Measurements from ENCODE around the gene MAVS.
"Not testable (repeated sequence)": the region's sequence is repeated elsewhere in the genome, so short reads cannot be mapped to it uniquely, and the experiment has no call there.

The MAVS gene

GRCh38 chr20:3904857-3905256 lies 58.2 kb downstream of the MAVS start:
- H3K4me3 ChIP-seq (ENCODE audit: control insufficient read depth, low read depth, low read length), result no peak overlapping the region
- TF ChIP-seq CTCF (IDR thresholded peaks at IDR 0.05; ENCODE audit: control insufficient read depth, insufficient read depth, low read depth, low read length, missing control alignments), result no peak
- DNase-seq (ENCODE audit: low read depth), result no peak

GRCh38 chr20:3906744-3907721 lies 60.4 kb downstream of the MAVS start:
- not testable (repeated sequence) for H3K4me3 ChIP-seq (ENCODE audit: control insufficient read depth, low read depth, low read length); DNase-seq (ENCODE audit: low read depth)

- DNase-seq (ENCODE audit: low read depth), result no peak
- H3K4me3 ChIP-seq (ENCODE audit: control insufficient read depth, low read depth, low read length), result no peak overlapping the region
- TF ChIP-seq CTCF (IDR thresholded peaks at IDR 0.05; ENCODE audit: control insufficient read depth, insufficient read depth, low read depth, low read length, missing control alignments), result no peak
Measured at GRCh38 chr20:3908667-3909066, 62.0 kb downstream of the MAVS start.

GRCh38 chr20:3909952-3910366 lies 63.3 kb downstream of the MAVS start:
- no peak for DNase-seq (ENCODE audit: low read depth)
- no peak for TF ChIP-seq CTCF (IDR thresholded peaks at IDR 0.05; ENCODE audit: control insufficient read depth, insufficient read depth, low read depth, low read length, missing control alignments)
- no peak overlapping the region for H3K4me3 ChIP-seq (ENCODE audit: control insufficient read depth, low read depth, low read length)

- DNase-seq (ENCODE audit: low read depth), result no peak
- TF ChIP-seq CTCF (IDR thresholded peaks at IDR 0.05; ENCODE audit: control insufficient read depth, insufficient read depth, low read depth, low read length, missing control alignments), result no peak
- H3K4me3 ChIP-seq (ENCODE audit: control insufficient read depth, low read depth, low read length), result no peak overlapping the region
Measured at GRCh38 chr20:3910853-3911252, 64.2 kb downstream of the MAVS start.

- no peak overlapping the region for H3K4me3 ChIP-seq (ENCODE audit: control insufficient read depth, low read depth, low read length)
- DNase-seq (ENCODE audit: low read depth), result no peak
- TF ChIP-seq CTCF (IDR thresholded peaks at IDR 0.05; ENCODE audit: control insufficient read depth, insufficient read depth, low read depth, low read length, missing control alignments), result no peak
Measured at GRCh38 chr20:3911956-3912355, 65.3 kb downstream of the MAVS start.

GRCh38 chr20:3914446-3914845 lies 67.8 kb downstream of the MAVS start:
- DNase-seq (ENCODE audit: low read depth), result no peak
- no peak for TF ChIP-seq CTCF (IDR thresholded peaks at IDR 0.05; ENCODE audit: control insufficient read depth, insufficient read depth, low read depth, low read length, missing control alignments)
- no peak overlapping the region for H3K4me3 ChIP-seq (ENCODE audit: control insufficient read depth, low read depth, low read length)
